IgD-negative memory B cell (primary cell): ENCODE results near the gene SYTL1. TPM values are rescaled to one million over a fixed set of nuclear protein-coding genes. Genes with fewer than 3 reads are reported as not detected.

ENCODE experiments used
- H3K27ac Mint-ChIP-seq, 3 donors: one replicate each; pipeline ENCODE4 v1.8.0; 2020 to 2022; ENCODE audit warnings: mild to moderate bottlenecking in 3 of 3, mixed read lengths in 3 of 3, moderate library complexity in 1 of 3
- H3K27me3 Mint-ChIP-seq: one replicate; pipeline ENCODE4 v1.8.0; 2021; ENCODE audit warnings: mixed read lengths
- H3K36me3 Mint-ChIP-seq: one replicate; pipeline ENCODE4 v1.8.0; 2020; ENCODE audit warnings: mild to moderate bottlenecking, mixed read lengths
- H3K4me1 Mint-ChIP-seq, 3 donors: one replicate each; pipeline ENCODE4 v1.8.0; 2020 to 2022; ENCODE audit warnings: mixed read lengths in 3 of 3, mild to moderate bottlenecking in 1 of 3
- H3K4me3 Mint-ChIP-seq, 4 donors: one replicate each; pipeline ENCODE4 v1.8.0; 2020 to 2022; ENCODE audit warnings: mild to moderate bottlenecking in 4 of 4, mixed read lengths in 4 of 4, moderate library complexity in 3 of 4
- H3K9me3 Mint-ChIP-seq, 3 donors: one replicate each; pipeline ENCODE4 v1.8.0; 2020 to 2021; ENCODE audit warnings: mixed read lengths in 3 of 3, mild to moderate bottlenecking in 1 of 3
- polyA plus RNA-seq: library from polyadenylated mRNA; unstranded; fragments of 300-500 nt; fragmentation: Illumina TruSeq; gene quantifications from one replicate; pipeline ENCODE4 v1.2.3, GENCODE V29; 2021

SYTL1 gene
- polyA plus RNA-seq: 130 TPM

- Mint-ChIP-seq H3K36me3 (no peaks in the 10 kb centered on the region), H3K4me3 (peak within 1 kb of the TSS; percentile 87 to 100 (median 96)), H3K4me1 (peaks cover 27 to 37% (median 27%) of the 10 kb centered on the region in 3 donors), H3K9me3 (no peaks in the 10 kb centered on the region), H3K27me3 (no peaks in the 10 kb centered on the region), H3K27ac (peak within 1 kb of the TSS; percentile 82 to 97 (median 91))
These were observed at the start of gene SYTL1 for GRCh38 chr1:27341525-27342252. Gene SYTL1 (plus strand): TSS chr1:27342022. CDS start chr1:27345335, 3,313 bp downstream.

GRCh38 chr1:27292106-27292505 lies 49.7 kb upstream of the SYTL1 start:
- peak overlapping the region in 1 of 3 donors; percentile 76 for H3K27ac Mint-ChIP-seq
- H3K4me3 Mint-ChIP-seq: no peak overlapping the region
- no peaks in the 10 kb centered on the region for H3K9me3 Mint-ChIP-seq
- peaks cover 3% of the 10 kb centered on the region for H3K36me3 Mint-ChIP-seq
- no peaks in the 10 kb centered on the region for H3K4me1 Mint-ChIP-seq
- no peaks in the 10 kb centered on the region for H3K27me3 Mint-ChIP-seq

- H3K36me3 Mint-ChIP-seq: peaks cover 3% of the 10 kb centered on the region
- no peak overlapping the region for H3K27ac Mint-ChIP-seq
- H3K4me3 Mint-ChIP-seq: no peak overlapping the region
- no peaks in the 10 kb centered on the region for H3K27me3 Mint-ChIP-seq
- H3K9me3 Mint-ChIP-seq: no peaks in the 10 kb centered on the region
- no peaks in the 10 kb centered on the region for H3K4me1 Mint-ChIP-seq
These were observed 47.9 kb upstream of the SYTL1 start for GRCh38 chr1:27293915-27294314.

- peaks cover 3% of the 10 kb centered on the region for H3K36me3 Mint-ChIP-seq
- peaks cover 0 to 3% (median 3%) of the 10 kb centered on the region in 3 donors for H3K4me1 Mint-ChIP-seq
- no peak overlapping the region for H3K4me3 Mint-ChIP-seq
- no peak overlapping the region for H3K27ac Mint-ChIP-seq
- no peaks in the 10 kb centered on the region for H3K27me3 Mint-ChIP-seq
- no peaks in the 10 kb centered on the region for H3K9me3 Mint-ChIP-seq
These were observed 45.0 kb upstream of the SYTL1 start for GRCh38 chr1:27296773-27297291.

- Mint-ChIP-seq H3K4me3 (no peak overlapping the region), H3K36me3 (peaks cover 3% of the 10 kb centered on the region)
These were observed 43.9 kb upstream of the SYTL1 start for GRCh38 chr1:27297903-27298302.

GRCh38 chr1:27298632-27299384 lies 43.0 kb upstream of the SYTL1 start:
- Mint-ChIP-seq H3K36me3 (peaks cover 6% of the 10 kb centered on the region), H3K9me3 (no peaks in the 10 kb centered on the region), H3K4me3 (no peak overlapping the region)

More at GRCh38 chr1:27297903-27298302, 43.9 kb upstream of the SYTL1 start:
- Mint-ChIP-seq H3K27me3 (no peaks in the 10 kb centered on the region), H3K27ac (no peak overlapping the region), H3K9me3 (no peaks in the 10 kb centered on the region), H3K4me1 (peaks cover 0 to 3% (median 3%) of the 10 kb centered on the region in 3 donors)

GRCh38 chr1:27299385-27300271 lies 42.2 kb upstream of the SYTL1 start:
- H3K4me3 Mint-ChIP-seq: no peak overlapping the region
- no peak overlapping the region for H3K27ac Mint-ChIP-seq
- peaks cover 0 to 3% (median 3%) of the 10 kb centered on the region in 3 donors for H3K4me1 Mint-ChIP-seq
- no peaks in the 10 kb centered on the region for H3K27me3 Mint-ChIP-seq
- peaks cover 6% of the 10 kb centered on the region for H3K36me3 Mint-ChIP-seq
- H3K9me3 Mint-ChIP-seq: no peaks in the 10 kb centered on the region

More at GRCh38 chr1:27298632-27299384, 43.0 kb upstream of the SYTL1 start:
- Mint-ChIP-seq H3K4me1 (peaks cover 0 to 3% (median 3%) of the 10 kb centered on the region in 3 donors), H3K27ac (no peak overlapping the region), H3K27me3 (no peaks in the 10 kb centered on the region)

GRCh38 chr1:27300341-27301051 lies 41.3 kb upstream of the SYTL1 start:
- Mint-ChIP-seq H3K27ac (no peak overlapping the region), H3K36me3 (peaks cover 6% of the 10 kb centered on the region), H3K4me1 (peaks cover 0 to 3% (median 3%) of the 10 kb centered on the region in 3 donors), H3K27me3 (no peaks in the 10 kb centered on the region), H3K9me3 (no peaks in the 10 kb centered on the region), H3K4me3 (no peak overlapping the region)

GRCh38 chr1:27301052-27301422 lies 40.8 kb upstream of the SYTL1 start:
- Mint-ChIP-seq H3K9me3 (no peaks in the 10 kb centered on the region), H3K27me3 (no peaks in the 10 kb centered on the region), H3K27ac (no peak overlapping the region), H3K4me3 (no peak overlapping the region), H3K4me1 (peaks cover 0 to 3% (median 3%) of the 10 kb centered on the region in 3 donors), H3K36me3 (peaks cover 5% of the 10 kb centered on the region)

- no peak overlapping the region for H3K4me3 Mint-ChIP-seq
- peaks cover 0 to 3% (median 3%) of the 10 kb centered on the region in 3 donors for H3K4me1 Mint-ChIP-seq
- H3K27ac Mint-ChIP-seq: no peak overlapping the region
- no peaks in the 10 kb centered on the region for H3K9me3 Mint-ChIP-seq
- peaks cover 2% of the 10 kb centered on the region for H3K36me3 Mint-ChIP-seq
- H3K27me3 Mint-ChIP-seq: no peaks in the 10 kb centered on the region
These were observed 40.1 kb upstream of the SYTL1 start for GRCh38 chr1:27301582-27302199.

GRCh38 chr1:27302612-27303011 lies 39.2 kb upstream of the SYTL1 start:
- Mint-ChIP-seq H3K9me3 (no peaks in the 10 kb centered on the region), H3K4me3 (no peak overlapping the region), H3K36me3 (peaks cover 2% of the 10 kb centered on the region), H3K27ac (no peak overlapping the region), H3K27me3 (no peaks in the 10 kb centered on the region), H3K4me1 (peaks cover 0 to 3% (median 3%) of the 10 kb centered on the region in 3 donors)

- no peaks in the 10 kb centered on the region for H3K9me3 Mint-ChIP-seq
These were observed 38.3 kb upstream of the SYTL1 start for GRCh38 chr1:27303509-27303908.

GRCh38 chr1:27306071-27306470 lies 35.8 kb upstream of the SYTL1 start:
- Mint-ChIP-seq H3K4me3 (no peak overlapping the region), H3K27ac (no peak overlapping the region), H3K27me3 (no peaks in the 10 kb centered on the region), H3K9me3 (no peaks in the 10 kb centered on the region), H3K36me3 (peaks cover 2% of the 10 kb centered on the region), H3K4me1 (no peaks in the 10 kb centered on the region)

More at GRCh38 chr1:27303509-27303908, 38.3 kb upstream of the SYTL1 start:
- no peak overlapping the region for H3K27ac Mint-ChIP-seq
- no peak overlapping the region for H3K4me3 Mint-ChIP-seq
- no peaks in the 10 kb centered on the region for H3K27me3 Mint-ChIP-seq
- peaks cover 0 to 3% (median 3%) of the 10 kb centered on the region in 3 donors for H3K4me1 Mint-ChIP-seq
- peaks cover 2% of the 10 kb centered on the region for H3K36me3 Mint-ChIP-seq
